LHCN-M2 (cell line): ENCODE measurements around the gene CEBPE. TPM values are rescaled to one million over a fixed set of nuclear protein-coding genes. Genes with fewer than 3 reads are reported as not detected.
A peak's percentile ranks its signal among the peaks of the same experiment; 100 is the strongest.

Experiments used
- DNase-seq: peaks from one replicate; pipeline ENCODE4 v3.0.0-alpha.2; 2012; ENCODE audit warnings: low read depth
- total RNA-seq: library from RNA; depleted of rRNA; stranded (reverse); fragments of >200 nt; gene quantifications from 2 replicates; pipeline ENCODE4 v1.2.3, GENCODE V29; 2014

The CEBPE gene
- total RNA-seq, 1 experiment from 2014 or later: 0.11 TPM

- no peak for DNase-seq
Measured at GRCh38 chr14:23143911-23144310, 24.9 kb upstream of the CEBPE start.

GRCh38 chr14:23142826-23143225 lies 23.8 kb upstream of the CEBPE start:
- no peak for DNase-seq

DNA sequence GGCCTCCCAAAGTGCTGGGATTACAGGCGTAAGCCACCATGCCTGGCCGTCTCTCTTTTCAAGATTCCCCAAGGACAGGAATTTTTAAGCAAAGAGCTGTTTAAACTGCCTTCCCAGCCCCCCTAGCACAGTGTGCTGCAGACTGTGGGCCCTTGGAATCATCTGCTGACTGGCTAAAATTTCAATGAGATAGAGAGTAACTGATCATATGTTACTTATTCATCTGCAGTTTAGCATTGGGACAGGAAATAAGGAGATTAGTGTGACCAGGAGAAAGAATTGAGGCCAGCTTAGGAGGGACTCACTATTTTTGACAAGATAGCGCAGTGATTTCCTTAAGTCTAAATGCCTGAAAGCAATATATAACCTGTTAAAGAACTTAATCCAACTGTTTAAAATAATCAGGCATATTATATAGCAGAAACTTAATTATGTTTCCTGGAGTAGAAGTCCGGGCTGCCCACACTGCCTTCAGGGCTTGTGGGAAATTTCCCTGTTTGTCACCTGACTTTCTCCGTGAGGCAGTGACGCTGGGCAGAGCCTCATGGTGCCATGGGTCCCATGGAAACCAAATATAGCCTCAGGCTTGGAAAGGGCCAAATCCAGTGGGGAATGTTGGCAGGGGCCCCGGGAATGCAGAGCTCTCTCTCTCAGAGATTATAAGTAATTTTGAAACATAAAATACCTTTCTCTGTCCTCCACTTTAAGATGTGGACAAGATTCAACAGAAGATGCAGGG lies 22.8 kb upstream of the CEBPE start:
- DNase-seq: peak; percentile 13

DNA sequence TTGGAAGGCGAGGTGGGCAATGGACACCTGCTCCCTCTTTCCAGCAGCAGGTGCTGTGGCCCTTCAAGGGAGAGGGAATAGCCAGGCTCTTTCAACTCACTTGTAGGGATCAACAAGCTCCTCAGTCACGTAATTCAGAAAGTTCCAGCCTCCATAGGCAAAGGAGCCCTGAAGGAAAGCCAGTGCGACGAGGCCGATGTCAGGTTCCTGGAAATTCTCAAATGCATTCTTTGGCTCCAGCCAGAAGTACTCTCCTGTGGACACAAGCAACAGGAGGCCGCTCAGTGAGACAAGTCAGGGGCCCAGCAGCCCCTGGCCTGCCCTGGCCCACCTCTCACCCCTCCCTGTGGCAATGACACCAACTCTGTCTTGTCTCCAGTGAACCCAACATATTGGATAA lies 21.3 kb upstream of the CEBPE start:
- DNase-seq: no peak

GRCh38 chr14:23139874-23140273 lies 20.8 kb upstream of the CEBPE start:
- DNase-seq: no peak

- DNase-seq: no peak
Measured at GRCh38 chr14:23137813-23138535, 18.9 kb upstream of the CEBPE start.

GRCh38 chr14:23137192-23137812 lies 18.2 kb upstream of the CEBPE start:
- no peak for DNase-seq

DNA sequence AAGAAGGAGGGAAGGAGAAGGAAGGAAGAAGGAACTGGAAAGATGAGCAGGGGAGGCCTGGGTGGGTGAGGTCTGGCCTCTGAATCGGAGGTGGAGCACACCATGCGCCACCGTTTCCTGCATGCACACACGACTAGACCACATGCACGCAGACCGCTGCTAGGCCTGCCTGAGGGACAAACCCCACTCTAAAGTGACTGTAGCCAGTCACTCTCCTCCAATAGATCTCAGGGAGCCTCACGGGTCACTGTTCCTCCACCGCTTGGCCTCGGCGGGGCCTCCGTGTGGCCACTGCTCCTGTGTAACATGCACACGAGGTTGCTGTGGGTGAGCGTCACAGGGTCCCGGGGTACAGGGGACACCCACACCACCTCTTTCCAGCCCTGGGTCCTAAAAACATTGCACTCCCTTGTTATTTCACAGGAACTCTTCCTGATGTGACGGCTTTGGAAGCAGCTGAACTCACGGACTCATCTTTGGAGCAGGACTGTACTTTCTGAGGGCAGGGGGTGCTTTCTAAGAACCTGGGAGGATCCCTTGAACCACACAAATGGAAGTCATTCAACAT lies 17.6 kb upstream of the CEBPE start:
- no peak for DNase-seq

DNA sequence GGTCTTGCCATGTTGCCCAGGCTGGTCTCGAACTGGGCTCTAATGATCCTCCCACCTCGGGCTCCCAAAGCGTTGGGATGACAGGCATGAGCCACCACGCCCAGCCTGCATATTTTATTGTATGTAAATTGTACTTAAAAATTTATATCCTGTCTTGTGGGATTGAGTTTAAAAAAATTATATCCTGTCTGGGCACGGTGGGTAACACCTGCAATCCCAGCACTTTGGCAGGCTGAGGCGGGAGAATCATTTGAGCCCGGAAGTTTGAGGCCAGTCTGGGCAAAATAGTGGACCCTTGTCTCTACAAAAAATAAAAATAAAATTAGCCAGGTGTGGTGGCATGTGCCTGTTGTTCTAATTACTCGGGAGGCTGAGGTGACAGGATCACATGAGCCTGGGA lies 13.9 kb upstream of the CEBPE start:
- DNase-seq: no peak

DNA sequence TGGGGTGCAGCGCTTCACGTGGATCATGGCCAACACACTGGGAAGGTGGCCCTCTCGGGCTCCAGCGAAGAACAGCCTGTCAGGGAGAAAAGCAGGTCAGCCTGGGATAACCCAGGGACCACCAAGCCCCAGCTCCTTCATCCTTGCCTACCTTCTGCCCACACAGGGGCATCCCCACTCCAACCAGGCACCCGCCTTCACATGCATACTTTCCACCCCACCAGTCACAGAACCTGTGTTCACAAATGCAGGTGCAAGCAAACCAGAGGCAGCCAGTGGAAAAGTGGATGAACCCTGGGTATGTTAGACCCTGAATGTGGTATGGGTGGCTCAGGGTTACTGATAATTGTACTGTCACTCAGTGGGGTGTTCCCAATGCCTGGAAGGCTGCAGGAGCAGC lies 12.4 kb upstream of the CEBPE start:
- no peak for DNase-seq

DNA sequence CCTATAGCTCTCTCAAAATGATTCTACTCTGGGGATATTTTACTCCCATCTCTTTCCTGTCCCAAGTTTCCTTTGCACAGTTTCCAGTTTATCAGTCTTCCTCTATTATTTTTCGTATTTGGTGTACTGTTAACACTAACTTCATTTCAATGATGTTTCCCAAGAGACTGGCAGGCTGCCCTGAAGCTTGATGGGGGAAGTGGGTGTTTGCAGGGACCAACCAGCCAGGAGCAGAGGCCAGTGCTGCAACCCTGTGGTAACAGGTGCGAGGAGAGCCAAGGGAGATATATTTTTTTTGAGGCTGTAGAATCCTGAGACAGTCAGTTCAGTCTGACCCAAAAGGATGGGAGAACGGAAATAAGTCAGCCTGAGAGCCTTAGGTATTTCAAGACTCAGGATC lies 11.8 kb upstream of the CEBPE start:
- DNase-seq: peak; percentile 73

DNA sequence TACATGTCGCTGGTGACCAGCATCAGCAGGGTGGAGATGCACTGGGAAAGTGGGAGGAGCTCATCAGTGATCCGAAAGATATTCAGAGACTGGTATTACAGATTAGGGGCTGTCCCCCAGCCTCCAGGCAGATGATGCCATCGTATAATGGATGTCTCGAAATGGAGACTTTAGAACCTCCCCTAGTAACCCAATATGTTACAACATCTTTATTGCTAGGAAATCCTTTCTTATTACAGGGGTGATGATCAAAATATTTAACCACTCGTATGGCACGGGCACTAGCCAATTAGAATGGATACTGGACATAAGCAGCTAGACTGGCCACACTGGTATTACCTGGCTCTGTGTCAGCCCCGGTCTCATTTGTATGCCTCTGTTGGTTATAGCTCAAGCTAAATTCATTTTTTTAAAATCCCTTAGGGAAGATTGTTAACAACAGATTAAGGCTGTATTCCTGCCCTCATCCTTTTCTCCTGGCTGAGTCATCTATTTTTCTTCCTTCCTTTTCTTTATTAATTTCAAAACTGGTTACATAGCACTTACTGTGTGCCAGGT lies 10.8 kb upstream of the CEBPE start:
- DNase-seq: no peak

GRCh38 chr14:23128969-23129758 lies 10.1 kb upstream of the CEBPE start:
- DNase-seq: no peak

GRCh38 chr14:23127861-23128260 lies 8.8 kb upstream of the CEBPE start:
- DNase-seq: no peak

DNA sequence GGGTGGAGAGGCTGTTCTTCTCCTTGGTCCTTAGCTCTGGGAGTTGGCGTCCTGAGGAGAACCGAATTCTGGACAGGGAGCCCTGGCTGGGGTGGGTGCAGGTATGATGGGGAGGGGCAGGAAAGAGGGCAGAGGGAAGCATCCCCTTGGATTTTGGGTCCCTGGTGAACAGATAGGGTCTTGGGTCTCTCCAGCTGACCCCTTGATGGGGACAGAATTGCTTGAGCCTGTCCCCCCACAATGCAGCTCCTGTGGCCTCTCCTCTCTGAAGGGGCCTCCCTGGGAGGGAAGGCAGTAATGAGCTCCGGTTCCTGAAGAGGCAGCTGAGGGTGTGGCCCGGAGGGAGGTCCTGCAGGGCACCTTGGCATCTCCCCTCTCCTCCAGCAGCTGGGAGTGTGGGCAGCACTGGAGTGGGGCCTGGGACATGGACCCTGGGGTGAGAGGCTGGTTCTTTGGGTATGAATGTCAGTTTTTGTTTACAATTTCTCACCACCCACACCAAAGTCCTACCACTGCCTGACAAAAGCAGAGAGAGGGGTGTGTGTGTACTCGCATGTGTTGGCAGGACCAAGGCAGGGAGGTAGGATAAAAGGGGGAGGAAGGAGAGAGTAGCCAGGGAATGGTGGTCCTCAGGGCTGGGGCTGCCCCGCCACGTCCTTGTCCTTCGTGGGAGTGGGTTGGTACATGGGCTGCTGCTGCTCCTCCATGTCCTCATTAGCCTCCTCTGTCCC lies 7.7 kb upstream of the CEBPE start:
- no peak for DNase-seq

DNA sequence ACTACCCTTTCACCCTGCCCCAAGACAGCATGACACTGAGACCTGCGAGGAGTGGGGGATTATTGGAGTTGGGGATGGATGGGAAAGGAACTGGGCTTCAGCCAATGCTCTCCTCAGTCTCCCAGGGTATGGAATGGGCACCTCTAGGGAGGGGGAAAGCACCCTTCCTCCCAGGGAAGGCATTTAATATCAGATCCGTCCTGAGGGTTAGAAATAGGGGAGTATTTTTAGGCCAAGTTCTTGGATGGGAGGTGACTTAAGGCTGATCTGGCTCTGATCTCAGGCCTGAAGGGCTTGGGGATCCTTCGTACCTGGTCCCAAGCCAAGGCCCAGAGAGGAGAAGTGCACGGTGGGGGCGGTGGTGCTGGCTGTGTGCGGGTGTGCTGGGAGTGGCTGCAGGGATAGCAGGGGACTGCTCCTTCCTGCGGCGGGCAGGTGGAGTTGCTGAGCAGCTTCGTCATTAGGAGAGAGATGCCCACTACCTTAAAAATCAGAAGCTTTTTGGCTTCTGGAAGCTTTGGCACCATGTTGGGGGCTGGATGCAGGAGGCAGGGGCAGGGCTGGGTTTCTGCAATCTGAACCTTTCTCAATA lies 7.0 kb upstream of the CEBPE start:
- no peak for DNase-seq

- DNase-seq: no peak
Measured at GRCh38 chr14:23125011-23125410, 6.0 kb upstream of the CEBPE start.

DNA sequence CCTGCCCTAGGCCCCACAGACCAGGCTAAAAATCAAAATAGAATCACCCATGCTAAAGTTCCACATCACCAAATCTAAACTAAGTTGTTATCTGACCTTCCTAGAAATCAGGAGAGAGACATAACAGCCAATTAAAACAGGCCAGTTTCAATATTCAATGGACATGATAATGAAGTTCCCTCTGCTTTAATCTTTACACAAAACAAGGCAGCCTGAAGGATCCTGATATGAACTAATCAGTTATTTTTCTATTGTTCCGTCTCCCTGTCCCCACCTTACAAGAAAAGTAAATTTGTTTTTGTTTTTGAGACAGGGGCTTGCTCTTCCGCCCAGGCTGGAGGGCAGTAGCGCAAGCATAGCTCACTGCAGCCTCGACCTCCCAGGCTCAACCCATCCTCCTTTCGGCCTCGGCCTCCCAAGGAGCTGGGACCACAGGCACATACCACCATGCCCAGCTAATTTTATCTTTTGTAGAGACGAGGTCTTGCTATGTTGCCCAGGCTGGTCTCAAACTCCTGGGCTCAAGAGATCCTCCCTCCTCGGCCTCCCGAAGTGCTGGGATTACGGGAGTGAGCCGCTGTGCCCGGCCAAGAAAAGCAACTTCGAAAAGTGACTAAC lies 5.4 kb upstream of the CEBPE start:
- DNase-seq: no peak

DNA sequence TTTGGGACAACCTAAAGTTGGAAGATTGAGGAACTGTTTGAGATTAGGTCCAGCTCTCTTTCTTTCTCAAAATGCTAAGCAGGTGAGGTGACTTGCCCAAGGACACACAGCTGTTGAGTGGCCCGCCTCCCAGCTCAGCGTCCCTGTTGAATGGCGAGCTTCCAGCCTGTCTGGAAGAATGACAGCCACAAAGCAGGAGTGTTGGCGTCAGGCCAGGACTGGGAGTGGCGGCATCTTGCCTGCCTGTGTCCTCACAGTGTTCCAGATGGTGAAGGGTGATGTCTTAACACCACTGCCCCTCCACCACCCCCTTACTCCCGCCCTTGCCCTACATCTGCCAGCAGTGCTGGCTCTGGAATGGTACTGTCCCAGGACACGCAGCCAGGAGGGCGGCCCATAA lies 4.4 kb upstream of the CEBPE start:
- DNase-seq: no peak

GRCh38 chr14:23122086-23122485 lies 3.0 kb upstream of the CEBPE start:
- no peak for DNase-seq
